ENCODE data around the gene WWOX.

WWOX gene

GRCh38 chr16:78750611-78751010 lies 651.2 kb downstream of the WWOX start:
- no peak for TF ChIP-seq CTCF (conservative IDR thresholded peaks at IDR 0.05; ENCODE audit: low read depth, low read length)
- H3K4me3 ChIP-seq (IDR thresholded peaks at IDR 0.05; ENCODE audit: insufficient read depth, low read depth, low read length): no peak overlapping the region
- H3K4me2 ChIP-seq: no peak overlapping the region
- no peaks in the 10 kb centered on the region for H3K4me1 ChIP-seq (ENCODE audit: low read depth, poor library complexity, severe bottlenecking)
- no peak overlapping the region for H2AFZ ChIP-seq (ENCODE audit: low read depth)
- no peaks in the 10 kb centered on the region for H3K27me3 ChIP-seq (ENCODE audit: insufficient read depth, low read depth)
- H3K9ac ChIP-seq: no peak overlapping the region
- H3K79me2 ChIP-seq (ENCODE audit: insufficient read depth, low read depth): no peaks in the 10 kb centered on the region
- no peaks in the 10 kb centered on the region for H4K20me1 ChIP-seq (ENCODE audit: insufficient read depth)
- H3K27ac ChIP-seq: no peak overlapping the region
- no peaks in the 10 kb centered on the region for H3K36me3 ChIP-seq (ENCODE audit: insufficient read depth)

- Histone ChIP-seq H3K4me2 (no peak overlapping the region), H3K9ac (no peak overlapping the region)
- no peak for TF ChIP-seq CTCF (conservative IDR thresholded peaks at IDR 0.05; ENCODE audit: low read depth, low read length)
Measured at GRCh38 chr16:78751601-78752000, 652.1 kb downstream of the WWOX start.

GRCh38 chr16:78754713-78755112 lies 655.3 kb downstream of the WWOX start:
- no peak overlapping the region for H3K4me3 ChIP-seq (IDR thresholded peaks at IDR 0.05; ENCODE audit: insufficient read depth, low read depth, low read length)
- H3K36me3 ChIP-seq (ENCODE audit: insufficient read depth): no peaks in the 10 kb centered on the region
- no peaks in the 10 kb centered on the region for H3K4me1 ChIP-seq (ENCODE audit: low read depth, poor library complexity, severe bottlenecking)
- no peak overlapping the region for H3K27ac ChIP-seq
- no peak overlapping the region for H3K9ac ChIP-seq
- no peak overlapping the region for H2AFZ ChIP-seq (ENCODE audit: low read depth)
- H3K27me3 ChIP-seq (ENCODE audit: insufficient read depth, low read depth): no peaks in the 10 kb centered on the region
- no peak overlapping the region for H3K4me2 ChIP-seq
- no peak for TF ChIP-seq CTCF (conservative IDR thresholded peaks at IDR 0.05; ENCODE audit: low read depth, low read length)
- H3K79me2 ChIP-seq (ENCODE audit: insufficient read depth, low read depth): no peaks in the 10 kb centered on the region
- no peaks in the 10 kb centered on the region for H4K20me1 ChIP-seq (ENCODE audit: insufficient read depth)

More at GRCh38 chr16:78751601-78752000, 652.1 kb downstream of the WWOX start:
- no peaks in the 10 kb centered on the region for H3K36me3 ChIP-seq (ENCODE audit: insufficient read depth)
- no peaks in the 10 kb centered on the region for H4K20me1 ChIP-seq (ENCODE audit: insufficient read depth)
- no peak overlapping the region for H2AFZ ChIP-seq (ENCODE audit: low read depth)
- H3K4me3 ChIP-seq (IDR thresholded peaks at IDR 0.05; ENCODE audit: insufficient read depth, low read depth, low read length): no peak overlapping the region
- H3K79me2 ChIP-seq (ENCODE audit: insufficient read depth, low read depth): no peaks in the 10 kb centered on the region
- H3K4me1 ChIP-seq (ENCODE audit: low read depth, poor library complexity, severe bottlenecking): no peaks in the 10 kb centered on the region
- H3K27ac ChIP-seq: no peak overlapping the region
- no peaks in the 10 kb centered on the region for H3K27me3 ChIP-seq (ENCODE audit: insufficient read depth, low read depth)

- no peaks in the 10 kb centered on the region for H3K79me2 ChIP-seq (ENCODE audit: insufficient read depth, low read depth)
- no peaks in the 10 kb centered on the region for H3K4me1 ChIP-seq (ENCODE audit: low read depth, poor library complexity, severe bottlenecking)
- H3K4me3 ChIP-seq (IDR thresholded peaks at IDR 0.05; ENCODE audit: insufficient read depth, low read depth, low read length): no peak overlapping the region
- no peak overlapping the region for H2AFZ ChIP-seq (ENCODE audit: low read depth)
- no peaks in the 10 kb centered on the region for H4K20me1 ChIP-seq (ENCODE audit: insufficient read depth)
- no peak overlapping the region for H3K9ac ChIP-seq
- TF ChIP-seq CTCF (conservative IDR thresholded peaks at IDR 0.05; ENCODE audit: low read depth, low read length): no peak
- H3K4me2 ChIP-seq: no peak overlapping the region
- no peak overlapping the region for H3K27ac ChIP-seq
- H3K36me3 ChIP-seq (ENCODE audit: insufficient read depth): no peaks in the 10 kb centered on the region
- no peaks in the 10 kb centered on the region for H3K27me3 ChIP-seq (ENCODE audit: insufficient read depth, low read depth)
Measured at GRCh38 chr16:78755751-78756661, 656.6 kb downstream of the WWOX start.

Measured in KMS-11 (cell line).